SHP77 treated with DMSO at 0.1 percent for 48 hours (cell line): Measurements from ENCODE around the gene BIRC7.

Source experiments
- DNase-seq: peaks from one replicate; lab custom pipeline; 2025; lab: John Stamatoyannopoulos, UW

The BIRC7 gene

GRCh38 chr20:63265891-63266515, 30.3 kb downstream of the BIRC7 start:
- DNase-seq: no peak

- DNase-seq: no peak
Measured at GRCh38 chr20:63267691-63268090, 32.0 kb downstream of the BIRC7 start.

- no peak for DNase-seq
Measured at GRCh38 chr20:63268256-63268655, 32.6 kb downstream of the BIRC7 start.

- no peak for DNase-seq
Measured at GRCh38 chr20:63268671-63269439, 33.1 kb downstream of the BIRC7 start.

GRCh38 chr20:63269724-63270123, 34.0 kb downstream of the BIRC7 start:
- no peak for DNase-seq

- no peak for DNase-seq
Measured at GRCh38 chr20:63270606-63271325, 35.1 kb downstream of the BIRC7 start.

GRCh38 chr20:63272105-63273058, 36.7 kb downstream of the BIRC7 start, which contains the start of gene ARFGAP1:
TSS of gene ARFGAP1 (plus strand) at chr20:63272813. CDS start at chr20:63275581, 2,768 bp downstream.
- peak; percentile 81 for DNase-seq

- DNase-seq: no peak
Measured at GRCh38 chr20:63273059-63273579, 37.4 kb downstream of the BIRC7 start.

- DNase-seq: no peak
Measured at GRCh38 chr20:63273635-63274380, 38.1 kb downstream of the BIRC7 start.

- DNase-seq: no peak
Measured at GRCh38 chr20:63274381-63275228, 38.9 kb downstream of the BIRC7 start.

- no peak for DNase-seq
Measured at GRCh38 chr20:63275825-63276224, 40.1 kb downstream of the BIRC7 start.

- DNase-seq: no peak
Measured at GRCh38 chr20:63276956-63277355, 41.3 kb downstream of the BIRC7 start.

- DNase-seq: no peak
Measured at GRCh38 chr20:63277466-63278272, 42.0 kb downstream of the BIRC7 start.

GRCh38 chr20:63278661-63279060, 43.0 kb downstream of the BIRC7 start:
- no peak for DNase-seq

- no peak for DNase-seq
Measured at GRCh38 chr20:63279931-63280330, 44.2 kb downstream of the BIRC7 start.

GRCh38 chr20:63280371-63280770, 44.7 kb downstream of the BIRC7 start:
- DNase-seq: no peak

- no peak for DNase-seq
Measured at GRCh38 chr20:63280929-63281545, 45.3 kb downstream of the BIRC7 start.
